Stimulated activated memory B cell treated with anti-CD40 and anti-IgM and Interleukin-4, amounts not matched to agents 10 μg/mL and 1 μg/mL and 100 μg/mL, for 72 hours (primary cell): ENCODE results near the gene IGSF8.

Experiments used
- ATAC-seq: fragments of 150-1000 bp; cut with Tn5 transposase; 2 replicates; pipeline ENCODE4 v1.10.0; 2021
- H3K27ac Mint-ChIP-seq: one replicate; pipeline ENCODE4 v1.8.0; 2022; ENCODE audit warnings: mild to moderate bottlenecking, mixed read lengths
- H3K27me3 Mint-ChIP-seq: one replicate; pipeline ENCODE4 v1.8.0; 2022; ENCODE audit warnings: mixed read lengths
- H3K36me3 Mint-ChIP-seq: one replicate; pipeline ENCODE4 v1.8.0; 2022; ENCODE audit warnings: mixed read lengths
- H3K4me1 Mint-ChIP-seq: one replicate; pipeline ENCODE4 v1.8.0; 2022; ENCODE audit warnings: mixed read lengths
- H3K4me3 Mint-ChIP-seq: one replicate; pipeline ENCODE4 v1.8.0; 2022; ENCODE audit warnings: mild to moderate bottlenecking, moderate library complexity, mixed read lengths
- H3K9me3 Mint-ChIP-seq: one replicate; pipeline ENCODE4 v1.8.0; 2022; ENCODE audit warnings: mixed read lengths

The IGSF8 gene

DNA sequence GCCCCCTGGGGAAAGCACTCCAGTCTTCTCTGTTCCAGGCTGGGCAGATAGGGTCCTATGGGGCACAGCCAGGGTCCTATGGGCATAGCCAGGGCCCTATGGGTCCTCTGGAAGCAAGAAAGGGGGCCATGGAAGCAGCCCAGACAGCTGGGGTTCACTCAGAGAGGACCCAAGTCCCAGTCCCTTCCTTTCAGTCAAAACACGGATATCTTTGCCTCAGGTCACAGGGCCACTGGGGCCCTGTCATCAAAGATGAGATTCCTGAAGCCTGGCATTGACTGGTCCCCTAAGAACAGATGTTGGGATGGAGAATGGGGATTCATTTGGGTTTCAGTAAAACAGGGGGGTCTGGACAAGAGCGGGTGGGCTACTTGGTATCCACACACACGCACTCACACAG, 8.5 kb downstream of the IGSF8 start:
- Mint-ChIP-seq H3K27me3 (no peaks in the 10 kb centered on the region), H3K36me3 (peaks cover 60% of the 10 kb centered on the region), H3K4me1 (peaks cover 6% of the 10 kb centered on the region), H3K27ac (no peak overlapping the region), H3K9me3 (no peaks in the 10 kb centered on the region), H3K4me3 (no peak overlapping the region)
- ATAC-seq = no peak

- no peak overlapping the region for H3K4me3 Mint-ChIP-seq
- H3K4me1 Mint-ChIP-seq = peaks cover 12% of the 10 kb centered on the region
- H3K36me3 Mint-ChIP-seq = peaks cover 38% of the 10 kb centered on the region
- no peak overlapping the region for H3K27ac Mint-ChIP-seq
- no peak for ATAC-seq
- peaks cover 11% of the 10 kb centered on the region for H3K27me3 Mint-ChIP-seq
- no peaks in the 10 kb centered on the region for H3K9me3 Mint-ChIP-seq
These were observed 11.2 kb downstream of the IGSF8 start for GRCh38 chr1:160087118-160087662.

- ATAC-seq = no peak
- Mint-ChIP-seq H3K27me3 (peaks cover 18% of the 10 kb centered on the region), H3K4me3 (no peak overlapping the region), H3K9me3 (no peaks in the 10 kb centered on the region), H3K27ac (no peak overlapping the region), H3K4me1 (peaks cover 13% of the 10 kb centered on the region), H3K36me3 (peaks cover 33% of the 10 kb centered on the region)
These were observed 11.9 kb downstream of the IGSF8 start for GRCh38 chr1:160086456-160086892.

GRCh38 chr1:160085686-160086455, 12.5 kb downstream of the IGSF8 start:
- Mint-ChIP-seq H3K9me3 (no peaks in the 10 kb centered on the region), H3K27ac (no peak overlapping the region), H3K4me3 (no peak overlapping the region), H3K36me3 (peaks cover 31% of the 10 kb centered on the region), H3K27me3 (peaks cover 24% of the 10 kb centered on the region), H3K4me1 (peaks cover 18% of the 10 kb centered on the region)
- ATAC-seq = peak; percentile 56

GRCh38 chr1:160084771-160085321, 13.6 kb downstream of the IGSF8 start:
- Mint-ChIP-seq H3K9me3 (no peaks in the 10 kb centered on the region), H3K27me3 (peaks cover 33% of the 10 kb centered on the region), H3K27ac (no peak overlapping the region), H3K4me1 (peaks cover 18% of the 10 kb centered on the region), H3K4me3 (no peak overlapping the region), H3K36me3 (peaks cover 26% of the 10 kb centered on the region)
- ATAC-seq = no peak

- H3K36me3 Mint-ChIP-seq = peaks cover 23% of the 10 kb centered on the region
- ATAC-seq = peak; percentile 76
These were observed 14.2 kb downstream of the IGSF8 start for GRCh38 chr1:160083968-160084770.

DNA sequence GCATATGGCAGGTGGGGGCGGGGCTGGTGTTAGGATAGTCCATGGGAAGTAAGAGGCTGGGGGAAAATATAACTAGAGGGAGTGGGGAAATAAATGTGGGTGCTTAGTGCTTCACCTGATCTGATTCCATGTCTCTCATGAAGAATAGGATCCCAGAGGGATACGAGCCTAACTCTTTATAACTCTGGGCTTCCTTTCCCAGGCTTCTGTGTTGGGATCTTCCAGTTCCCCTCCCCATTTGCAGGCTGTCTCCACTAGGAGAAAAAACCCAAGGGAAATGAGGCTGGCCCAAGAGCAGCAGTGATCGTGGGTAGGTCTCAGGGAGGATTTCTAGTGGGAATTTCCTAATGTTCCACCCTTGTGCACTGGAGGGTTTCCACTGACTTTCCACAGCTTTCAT, 15.5 kb downstream of the IGSF8 start:
- Mint-ChIP-seq H3K9me3 (no peaks in the 10 kb centered on the region), H3K4me1 (peaks cover 18% of the 10 kb centered on the region), H3K36me3 (peaks cover 10% of the 10 kb centered on the region), H3K4me3 (peak overlapping the region; percentile 15), H3K27me3 (peaks cover 49% of the 10 kb centered on the region), H3K27ac (no peak overlapping the region)
- ATAC-seq = no peak

More at GRCh38 chr1:160083968-160084770, 14.2 kb downstream of the IGSF8 start:
- Mint-ChIP-seq H3K27ac (no peak overlapping the region), H3K9me3 (no peaks in the 10 kb centered on the region), H3K4me3 (peak overlapping the region; percentile 54), H3K27me3 (peaks cover 39% of the 10 kb centered on the region), H3K4me1 (peaks cover 18% of the 10 kb centered on the region)

- peaks cover 18% of the 10 kb centered on the region for H3K4me1 Mint-ChIP-seq
- peak overlapping the region; percentile 15 for H3K4me3 Mint-ChIP-seq
- H3K36me3 Mint-ChIP-seq = peaks cover 10% of the 10 kb centered on the region
These were observed 15.9 kb downstream of the IGSF8 start for GRCh38 chr1:160082487-160082886.

GRCh38 chr1:160081261-160081936, 17.0 kb downstream of the IGSF8 start, which contains the start of gene KCNJ9:
KCNJ9 (plus strand) TSS chr1:160081538; CDS start chr1:160084031, 2,493 bp downstream.
- no peaks in the 10 kb centered on the region for H3K9me3 Mint-ChIP-seq
- H3K4me3 Mint-ChIP-seq = no peak within 1 kb of the TSS
- H3K27ac Mint-ChIP-seq = no peak within 1 kb of the TSS
- peaks cover 49% of the 10 kb centered on the region for H3K27me3 Mint-ChIP-seq
- no peaks in the 10 kb centered on the region for H3K36me3 Mint-ChIP-seq
- peaks cover 18% of the 10 kb centered on the region for H3K4me1 Mint-ChIP-seq
- ATAC-seq = no peak

More at GRCh38 chr1:160082487-160082886, 15.9 kb downstream of the IGSF8 start:
- no peaks in the 10 kb centered on the region for H3K9me3 Mint-ChIP-seq
- H3K27me3 Mint-ChIP-seq = peaks cover 49% of the 10 kb centered on the region
- H3K27ac Mint-ChIP-seq = no peak overlapping the region
- no peak for ATAC-seq

DNA sequence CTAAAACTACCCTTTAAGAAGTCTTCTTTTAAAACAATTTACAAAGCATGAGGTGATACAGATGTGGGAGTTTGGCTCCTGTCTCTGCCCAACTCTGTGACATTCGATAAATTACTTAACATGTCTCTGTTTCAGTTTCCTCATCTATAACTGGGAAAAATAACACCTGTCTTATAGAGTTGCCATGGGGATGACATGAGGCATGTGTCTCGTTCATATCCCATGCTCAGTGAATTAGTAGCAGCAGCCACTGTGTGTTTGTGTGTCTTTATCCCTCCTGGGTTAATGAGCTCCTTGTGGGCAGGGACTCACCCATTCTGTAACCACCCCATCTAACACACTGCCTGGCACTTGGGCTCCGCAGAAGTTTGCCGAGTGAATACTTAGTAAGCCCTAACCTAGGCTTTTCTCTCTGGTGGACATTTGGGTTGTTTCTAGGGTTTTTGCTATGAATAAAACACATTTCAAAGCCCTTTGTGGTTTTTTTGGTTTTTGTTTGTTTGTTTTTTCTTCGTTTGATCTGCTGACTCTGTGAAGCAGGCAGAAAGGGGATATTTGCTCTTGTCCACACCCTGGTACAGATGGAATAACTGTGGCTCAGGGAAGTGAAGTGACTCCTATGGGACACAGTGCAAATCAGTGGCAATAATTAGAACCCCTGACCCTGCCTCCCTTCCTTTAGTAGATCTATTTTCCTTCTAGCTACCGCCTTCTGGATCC, 17.9 kb downstream of the IGSF8 start:
- no peaks in the 10 kb centered on the region for H3K36me3 Mint-ChIP-seq
- H3K27ac Mint-ChIP-seq = no peak overlapping the region
- H3K4me3 Mint-ChIP-seq = no peak overlapping the region
- H3K4me1 Mint-ChIP-seq = peaks cover 15% of the 10 kb centered on the region
- no peaks in the 10 kb centered on the region for H3K9me3 Mint-ChIP-seq
- peaks cover 49% of the 10 kb centered on the region for H3K27me3 Mint-ChIP-seq
- ATAC-seq = no peak

- H3K9me3 Mint-ChIP-seq = no peaks in the 10 kb centered on the region
- no peak overlapping the region for H3K4me3 Mint-ChIP-seq
- peaks cover 12% of the 10 kb centered on the region for H3K4me1 Mint-ChIP-seq
- H3K27ac Mint-ChIP-seq = no peak overlapping the region
- peaks cover 49% of the 10 kb centered on the region for H3K27me3 Mint-ChIP-seq
- no peak for ATAC-seq
- no peaks in the 10 kb centered on the region for H3K36me3 Mint-ChIP-seq
These were observed 19.0 kb downstream of the IGSF8 start for GRCh38 chr1:160079448-160079847.

DNA sequence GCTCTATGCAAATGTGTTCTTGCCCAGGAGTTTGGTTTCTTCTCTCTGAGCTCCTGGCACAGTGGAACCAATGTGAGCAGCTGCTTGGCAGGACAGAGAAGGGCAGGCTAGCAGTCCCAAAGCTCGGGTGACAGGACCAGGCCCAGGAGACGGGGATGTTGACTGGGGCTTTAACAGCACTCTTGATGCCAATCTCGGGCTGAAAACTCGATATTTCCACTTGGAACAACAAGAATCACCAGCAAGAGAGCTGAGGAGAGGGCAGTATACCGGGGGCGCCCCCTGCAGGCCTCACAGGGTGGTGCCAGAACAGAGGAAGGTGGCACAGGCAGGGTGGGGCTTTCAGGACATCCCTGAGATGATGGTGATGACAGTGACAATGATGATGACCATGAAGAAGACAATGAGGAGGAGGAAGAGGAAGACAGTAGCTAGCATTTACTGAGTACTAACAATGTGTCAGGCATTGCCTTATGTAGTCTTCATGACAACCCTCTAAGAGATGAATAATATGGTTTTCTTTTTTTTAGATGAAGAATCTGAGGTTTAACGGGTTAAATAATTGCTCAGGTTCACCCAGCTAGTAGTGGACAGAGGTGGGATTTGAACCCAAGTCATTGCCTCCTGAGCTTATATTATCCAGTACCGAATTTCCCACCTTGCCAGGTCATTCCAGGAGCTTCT, 19.8 kb downstream of the IGSF8 start:
- Mint-ChIP-seq H3K27me3 (peaks cover 49% of the 10 kb centered on the region), H3K4me3 (no peak overlapping the region), H3K36me3 (no peaks in the 10 kb centered on the region), H3K9me3 (no peaks in the 10 kb centered on the region), H3K27ac (no peak overlapping the region), H3K4me1 (peaks cover 6% of the 10 kb centered on the region)
- ATAC-seq = no peak

- Mint-ChIP-seq H3K4me1 (peaks cover 6% of the 10 kb centered on the region), H3K4me3 (no peak overlapping the region), H3K27me3 (peaks cover 41% of the 10 kb centered on the region), H3K36me3 (no peaks in the 10 kb centered on the region), H3K27ac (no peak overlapping the region), H3K9me3 (no peaks in the 10 kb centered on the region)
- ATAC-seq = no peak
These were observed 20.9 kb downstream of the IGSF8 start for GRCh38 chr1:160077486-160077885.

DNA sequence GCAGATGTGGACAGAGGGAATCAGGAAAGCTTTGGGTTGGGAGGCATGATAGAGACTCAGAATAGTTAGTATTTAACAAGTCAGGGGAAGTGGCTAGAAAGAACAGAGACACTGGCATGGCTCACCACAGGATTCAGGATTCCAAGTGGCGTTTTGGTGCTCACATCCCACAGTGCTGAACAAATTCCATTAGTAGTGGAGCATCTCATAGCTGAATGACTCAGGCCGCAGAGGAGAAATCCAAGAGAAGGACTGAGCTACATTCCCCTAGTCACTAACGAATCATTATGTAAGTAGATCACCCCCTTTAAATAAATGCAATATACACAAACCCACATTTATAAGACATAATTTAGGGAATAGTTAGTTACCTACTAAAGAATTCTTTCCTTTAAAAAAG, 22.1 kb downstream of the IGSF8 start:
- no peaks in the 10 kb centered on the region for H3K36me3 Mint-ChIP-seq
- no peaks in the 10 kb centered on the region for H3K9me3 Mint-ChIP-seq
- peaks cover 9% of the 10 kb centered on the region for H3K4me1 Mint-ChIP-seq
- ATAC-seq = no peak
- H3K27ac Mint-ChIP-seq = no peak overlapping the region
- no peak overlapping the region for H3K4me3 Mint-ChIP-seq
- H3K27me3 Mint-ChIP-seq = peaks cover 34% of the 10 kb centered on the region
